OCI-LY1 (cell line): ENCODE results near the gene TRIM66.

ENCODE experiments used
- EZH2 ChIP-seq: fragments of 200-600 bp; sonication (generic), shearing (Covaris generic); IDR thresholded peaks from 2 replicates; pipeline ENCODE4 v1.8.0; 2017; ENCODE audit warnings: borderline replicate concordance, mixed run types, mild to moderate bottlenecking, antibody characterized with exemption, low read length, moderate library complexity, mixed read lengths
- TF ChIP-seq, protein P1 (sequence below): fragments of 200-600 bp; sonication (generic), shearing (Covaris generic); IDR thresholded peaks from 2 replicates; pipeline ENCODE4 v1.5.1; 2017; ENCODE audit warnings: mild to moderate bottlenecking, antibody characterized with exemption, low read length, moderate library complexity, mixed read lengths

DNA sequence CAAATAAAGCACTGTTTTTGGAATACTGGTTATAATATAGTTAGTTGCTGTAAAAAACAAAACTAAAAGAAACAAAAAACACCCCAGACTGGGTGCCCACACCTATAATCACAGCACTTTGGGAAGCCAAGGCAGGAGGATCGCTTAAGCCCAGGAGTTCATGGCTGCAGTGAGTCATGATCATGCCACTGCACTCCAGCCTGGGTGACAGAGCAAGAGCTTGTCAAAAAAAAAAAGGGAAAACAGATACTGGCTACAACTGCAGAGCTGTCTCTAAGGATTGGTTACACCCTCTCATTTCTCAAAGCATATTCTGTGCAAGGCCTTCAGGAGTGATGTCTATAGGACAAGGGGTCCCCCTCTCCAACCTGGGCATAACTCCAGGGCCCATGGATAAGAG is 73.8 kb downstream of the TRIM66 start:
- TF ChIP-seq, protein P1, sequence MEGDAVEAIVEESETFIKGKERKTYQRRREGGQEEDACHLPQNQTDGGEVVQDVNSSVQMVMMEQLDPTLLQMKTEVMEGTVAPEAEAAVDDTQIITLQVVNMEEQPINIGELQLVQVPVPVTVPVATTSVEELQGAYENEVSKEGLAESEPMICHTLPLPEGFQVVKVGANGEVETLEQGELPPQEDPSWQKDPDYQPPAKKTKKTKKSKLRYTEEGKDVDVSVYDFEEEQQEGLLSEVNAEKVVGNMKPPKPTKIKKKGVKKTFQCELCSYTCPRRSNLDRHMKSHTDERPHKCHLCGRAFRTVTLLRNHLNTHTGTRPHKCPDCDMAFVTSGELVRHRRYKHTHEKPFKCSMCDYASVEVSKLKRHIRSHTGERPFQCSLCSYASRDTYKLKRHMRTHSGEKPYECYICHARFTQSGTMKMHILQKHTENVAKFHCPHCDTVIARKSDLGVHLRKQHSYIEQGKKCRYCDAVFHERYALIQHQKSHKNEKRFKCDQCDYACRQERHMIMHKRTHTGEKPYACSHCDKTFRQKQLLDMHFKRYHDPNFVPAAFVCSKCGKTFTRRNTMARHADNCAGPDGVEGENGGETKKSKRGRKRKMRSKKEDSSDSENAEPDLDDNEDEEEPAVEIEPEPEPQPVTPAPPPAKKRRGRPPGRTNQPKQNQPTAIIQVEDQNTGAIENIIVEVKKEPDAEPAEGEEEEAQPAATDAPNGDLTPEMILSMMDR, result no peak
- no peak for TF ChIP-seq EZH2
